ENCODE measurements around the gene PLA2G6.

GRCh38 chr22:38139901-38140300, 41.7 kb downstream of the PLA2G6 start:
- TF ChIP-seq CTCF (IDR thresholded peaks at IDR 0.05) = no peak
- no peak for TF ChIP-seq POLR2AphosphoS5 (IDR thresholded peaks at IDR 0.05)
- no peak for TF ChIP-seq POLR2A (IDR thresholded peaks at IDR 0.05)

All from prostate gland (tissue), 2 donors.